MG63 (cell line): ENCODE results near the gene GGA1. TPM values are rescaled to one million over a fixed set of nuclear protein-coding genes. Genes with fewer than 3 reads are reported as not detected.

ENCODE experiments used
- DNase-seq: peaks from one replicate; pipeline ENCODE4 v3.0.0-alpha.2; 2020
- H3K27me3 ChIP-seq: fragments of 250-450 bp; sonication (Bioruptor Pico); 2 replicates; pipeline ENCODE4 v1.5.1; 2020; ENCODE audit warnings: mild to moderate bottlenecking, moderate library complexity
- H3K36me3 ChIP-seq: fragments of 250-450 bp; sonication (Bioruptor Pico); 2 replicates; pipeline ENCODE4 v1.5.1; 2020; ENCODE audit warnings: mild to moderate bottlenecking, moderate library complexity
- H3K4me3 ChIP-seq: fragments of 250-450 bp; sonication (Bioruptor Pico); 2 replicates; pipeline ENCODE4 v1.5.1; 2020; ENCODE audit warnings: mild to moderate bottlenecking, moderate library complexity
- H3K9me3 ChIP-seq: fragments of 250-450 bp; sonication (Bioruptor Pico); 2 replicates; pipeline ENCODE4 v1.5.1; 2020; ENCODE audit warnings: mild to moderate bottlenecking, moderate library complexity
- total RNA-seq: library from RNA; depleted of rRNA; stranded (reverse); fragments of >200 nt; shearing (Covaris generic); gene quantifications from 2 replicates; pipeline ENCODE4 v1.2.3, GENCODE V29; 2014; ENCODE audit warnings: low replicate concordance

GGA1 gene
- total RNA-seq, 1 experiment from 2014 or later, result 33.2 TPM

DNA sequence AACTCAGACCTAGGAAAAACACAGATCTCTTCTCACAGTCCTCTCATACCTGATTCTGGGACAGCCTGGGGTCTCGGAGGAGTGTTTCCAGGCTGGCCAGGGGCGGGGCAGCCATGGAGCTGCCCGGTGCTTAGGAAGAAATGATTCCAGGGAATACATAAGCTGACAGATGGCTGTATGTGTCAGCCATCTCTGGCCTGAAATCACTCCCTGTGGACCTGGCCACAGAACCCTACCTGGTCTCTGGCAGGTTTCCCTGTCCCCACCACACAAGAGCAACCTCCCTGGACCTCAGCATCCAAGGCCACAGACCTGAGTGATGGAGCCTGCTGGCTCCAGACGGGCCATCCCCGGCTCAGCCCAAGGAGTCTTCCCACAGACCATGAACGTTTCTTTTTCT, 10.0 kb downstream of the GGA1 start:
- no peak overlapping the region for H3K4me3 ChIP-seq
- no peaks in the 10 kb centered on the region for H3K9me3 ChIP-seq
- no peak for DNase-seq
- H3K36me3 ChIP-seq, result peaks cover 21% of the 10 kb centered on the region
- no peaks in the 10 kb centered on the region for H3K27me3 ChIP-seq

DNA sequence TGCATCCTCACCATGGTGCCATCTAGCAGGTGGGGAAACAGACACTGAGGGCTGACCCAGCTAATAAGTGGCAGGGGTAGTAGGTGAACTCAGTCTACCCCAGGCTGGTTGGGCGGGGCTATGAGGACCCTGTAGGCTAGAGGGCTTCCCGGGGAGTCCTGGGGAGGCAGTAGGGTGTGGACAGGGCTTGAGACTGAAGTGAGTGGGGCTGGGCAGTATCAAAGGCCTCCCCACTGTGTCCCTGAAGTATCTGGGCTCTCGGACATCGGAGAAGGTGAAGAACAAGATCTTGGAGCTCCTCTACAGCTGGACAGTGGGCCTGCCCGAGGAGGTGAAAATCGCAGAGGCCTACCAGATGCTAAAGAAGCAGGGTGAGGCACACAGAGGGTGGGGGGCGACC, 11.4 kb downstream of the GGA1 start:
- H3K4me3 ChIP-seq, result no peak overlapping the region
- H3K36me3 ChIP-seq, result peaks cover 20% of the 10 kb centered on the region
- H3K27me3 ChIP-seq, result no peaks in the 10 kb centered on the region
- H3K9me3 ChIP-seq, result no peaks in the 10 kb centered on the region
- no peak for DNase-seq

DNA sequence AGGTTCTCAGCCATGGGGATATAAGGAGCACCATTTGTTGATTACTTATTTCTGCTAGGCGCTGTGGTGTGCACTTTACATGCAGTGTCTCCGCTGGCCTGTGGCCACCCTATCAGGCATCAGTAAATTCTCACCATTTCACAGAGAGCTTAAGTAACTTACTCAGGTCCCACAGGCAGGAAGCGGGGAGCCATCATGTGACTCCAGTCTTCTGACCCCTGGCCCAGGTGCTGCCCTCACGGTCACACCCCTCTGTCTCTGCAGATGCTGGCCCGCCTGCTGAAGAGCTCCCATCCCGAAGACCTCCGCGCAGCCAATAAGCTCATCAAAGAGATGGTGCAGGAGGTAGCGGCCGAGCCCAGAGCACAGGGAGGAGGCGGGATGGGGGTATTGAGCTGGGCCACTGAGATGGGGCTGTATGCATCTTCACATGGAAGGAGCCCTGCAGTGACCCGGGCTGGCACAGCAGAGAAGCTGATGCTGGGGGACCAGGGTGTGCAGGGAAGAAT, 12.8 kb downstream of the GGA1 start:
- Histone ChIP-seq H3K4me3 (no peak overlapping the region), H3K27me3 (no peaks in the 10 kb centered on the region), H3K36me3 (peaks cover 14% of the 10 kb centered on the region), H3K9me3 (no peaks in the 10 kb centered on the region)
- DNase-seq, result no peak

DNA sequence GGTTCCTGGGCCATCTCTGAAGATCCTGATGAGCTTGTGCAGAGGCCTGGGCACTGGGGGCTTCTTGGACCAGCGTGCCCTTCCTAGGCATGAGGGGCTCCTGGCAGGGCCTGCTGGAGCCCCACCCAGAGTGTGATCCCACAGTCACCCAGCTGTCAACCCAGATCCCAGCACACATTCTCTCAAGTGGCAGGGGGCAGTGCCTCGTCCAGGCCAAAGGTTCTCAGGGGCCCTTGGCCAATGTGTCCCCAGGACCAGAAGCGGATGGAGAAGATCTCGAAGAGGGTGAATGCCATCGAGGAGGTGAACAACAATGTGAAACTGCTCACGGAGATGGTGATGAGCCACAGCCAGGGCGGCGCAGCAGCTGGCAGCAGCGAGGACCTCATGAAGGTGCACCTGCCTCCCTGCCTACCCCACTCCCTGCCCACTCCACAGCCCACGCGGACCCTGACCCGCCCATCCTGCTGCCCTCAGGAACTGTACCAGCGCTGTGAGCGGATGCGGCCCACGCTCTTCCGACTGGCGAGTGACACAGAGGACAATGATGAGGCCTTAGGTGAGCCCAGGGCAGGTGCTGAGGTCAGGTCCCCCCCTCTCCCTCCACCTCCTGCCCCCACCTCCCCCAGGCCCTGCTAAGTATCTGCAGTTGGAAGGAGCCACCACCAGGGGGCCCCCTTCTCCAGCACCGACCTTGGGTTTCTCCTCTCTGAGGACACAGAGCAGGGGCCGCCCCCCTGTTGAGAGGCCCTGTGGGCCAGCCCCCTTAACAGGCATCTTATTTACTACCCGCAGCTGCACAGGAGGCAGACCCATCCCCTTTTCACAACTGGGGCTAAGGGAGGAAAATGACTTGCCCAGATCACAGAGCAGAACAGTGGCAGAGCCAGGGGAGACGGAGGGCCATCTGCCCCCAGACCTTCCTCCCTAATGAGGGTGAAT, 14.7 kb downstream of the GGA1 start:
- no peak overlapping the region for H3K4me3 ChIP-seq
- H3K36me3 ChIP-seq, result peaks cover 16% of the 10 kb centered on the region
- H3K27me3 ChIP-seq, result no peaks in the 10 kb centered on the region
- no peaks in the 10 kb centered on the region for H3K9me3 ChIP-seq
- peak; percentile 49 for DNase-seq

DNA sequence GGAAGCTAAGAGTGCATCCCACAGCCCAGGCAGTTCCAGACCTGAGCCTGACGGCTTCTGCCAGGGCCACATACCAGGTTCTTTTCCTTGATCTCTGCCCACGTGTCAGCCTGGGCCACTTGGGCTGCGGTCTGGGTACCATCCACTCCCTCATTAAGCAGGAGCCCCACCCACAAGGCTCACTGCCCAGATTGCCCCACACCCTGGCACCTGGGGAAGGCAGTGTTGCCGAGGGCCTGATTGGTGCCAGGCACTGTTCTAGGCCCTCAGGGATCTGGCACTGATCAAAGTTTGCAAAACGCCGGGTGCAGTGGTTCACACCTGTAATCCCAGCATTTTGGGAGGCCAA, 15.4 kb downstream of the GGA1 start:
- no peak overlapping the region for H3K4me3 ChIP-seq
- H3K27me3 ChIP-seq, result no peaks in the 10 kb centered on the region
- H3K9me3 ChIP-seq, result no peaks in the 10 kb centered on the region
- DNase-seq, result no peak
- peaks cover 11% of the 10 kb centered on the region for H3K36me3 ChIP-seq

DNA sequence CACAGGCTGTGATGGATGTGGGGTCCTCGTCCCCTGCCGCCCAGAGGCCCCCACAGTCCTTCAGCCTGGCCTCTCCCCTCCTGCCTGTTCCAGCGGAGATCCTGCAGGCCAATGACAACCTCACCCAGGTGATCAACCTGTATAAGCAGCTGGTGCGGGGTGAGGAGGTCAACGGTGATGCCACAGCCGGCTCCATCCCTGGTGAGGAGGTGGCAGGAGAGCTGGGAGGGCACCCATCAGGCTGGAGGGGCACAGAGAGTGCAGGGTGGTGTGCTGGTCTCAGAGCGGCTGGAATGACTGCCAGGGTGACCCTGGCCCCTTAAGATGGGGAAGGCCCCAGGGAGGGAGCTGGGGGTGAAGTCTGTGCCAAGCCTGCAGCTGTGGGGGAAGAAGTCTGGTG, 16.2 kb downstream of the GGA1 start:
- no peak for DNase-seq
- Histone ChIP-seq H3K36me3 (peaks cover 11% of the 10 kb centered on the region), H3K9me3 (no peaks in the 10 kb centered on the region), H3K27me3 (no peaks in the 10 kb centered on the region), H3K4me3 (no peak overlapping the region)

DNA sequence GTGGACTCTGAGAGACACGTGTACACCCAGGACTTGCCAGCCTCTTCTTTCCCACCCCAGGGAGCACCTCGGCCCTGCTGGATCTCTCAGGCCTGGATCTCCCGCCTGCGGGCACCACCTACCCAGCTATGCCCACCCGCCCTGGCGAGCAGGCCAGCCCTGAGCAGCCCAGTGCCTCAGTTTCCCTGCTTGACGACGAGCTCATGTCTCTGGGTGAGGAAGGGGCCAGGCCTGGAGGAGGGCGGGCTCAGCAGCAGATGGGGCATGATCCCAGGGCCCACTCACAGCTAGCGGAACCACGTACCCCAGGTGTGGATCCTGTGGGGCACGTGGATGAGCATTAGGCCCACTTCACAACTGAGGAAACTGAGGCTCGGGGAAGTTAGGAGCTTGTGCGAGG, 17.1 kb downstream of the GGA1 start:
- Histone ChIP-seq H3K27me3 (no peaks in the 10 kb centered on the region), H3K9me3 (no peaks in the 10 kb centered on the region), H3K4me3 (no peak overlapping the region), H3K36me3 (peaks cover 11% of the 10 kb centered on the region)
- DNase-seq, result no peak

DNA sequence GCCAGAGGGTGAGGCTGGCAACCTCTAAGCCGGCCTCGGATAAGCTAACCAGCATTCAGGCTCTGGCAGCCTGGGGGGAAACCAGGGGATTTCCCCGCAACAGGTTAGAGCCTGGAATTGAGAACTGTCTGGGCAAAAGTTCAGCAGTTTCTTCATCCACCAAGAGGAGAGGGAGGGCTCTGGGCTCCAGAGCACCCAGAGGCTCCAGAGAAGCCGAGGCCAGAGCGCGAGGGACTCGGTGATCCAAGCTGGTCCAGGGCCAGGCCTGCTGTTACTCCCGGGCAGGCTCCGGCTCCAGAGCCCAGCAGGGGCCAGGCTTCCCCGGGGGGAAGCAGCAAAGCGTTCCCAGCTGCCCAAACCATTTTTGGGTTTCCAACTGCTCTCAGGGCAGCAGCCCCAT, 17.5 kb downstream of the GGA1 start:
- peaks cover 14% of the 10 kb centered on the region for H3K36me3 ChIP-seq
- no peaks in the 10 kb centered on the region for H3K9me3 ChIP-seq
- no peaks in the 10 kb centered on the region for H3K27me3 ChIP-seq
- H3K4me3 ChIP-seq, result no peak overlapping the region
- DNase-seq, result peak; percentile 94

DNA sequence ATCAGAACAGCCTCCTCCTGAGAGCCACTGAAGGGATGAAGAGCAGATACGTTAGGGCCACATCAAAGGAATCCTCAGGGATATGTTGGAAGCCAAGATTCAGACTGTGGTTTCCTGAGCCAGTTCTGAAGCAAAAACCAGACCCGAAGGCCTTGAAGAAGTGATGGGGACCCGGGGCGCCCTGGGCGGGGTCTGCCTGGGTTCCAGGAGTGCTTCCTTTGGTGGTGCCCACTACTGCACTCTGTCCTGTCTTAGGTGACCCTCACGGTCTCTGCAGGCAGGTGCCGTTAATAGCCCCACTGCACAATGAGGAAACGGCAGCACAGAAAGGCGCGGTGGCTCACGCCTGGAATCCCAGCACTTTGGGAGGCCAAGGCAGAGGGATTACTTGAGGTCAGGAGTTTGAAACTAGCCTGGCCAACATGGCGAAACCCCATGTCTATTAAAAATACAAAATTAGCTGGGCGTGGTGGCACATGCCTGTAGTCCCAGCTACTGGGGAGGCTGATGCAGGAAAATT, 18.0 kb downstream of the GGA1 start:
- Histone ChIP-seq H3K27me3 (no peaks in the 10 kb centered on the region), H3K36me3 (peaks cover 16% of the 10 kb centered on the region), H3K9me3 (no peaks in the 10 kb centered on the region), H3K4me3 (no peak overlapping the region)
- DNase-seq, result no peak

DNA sequence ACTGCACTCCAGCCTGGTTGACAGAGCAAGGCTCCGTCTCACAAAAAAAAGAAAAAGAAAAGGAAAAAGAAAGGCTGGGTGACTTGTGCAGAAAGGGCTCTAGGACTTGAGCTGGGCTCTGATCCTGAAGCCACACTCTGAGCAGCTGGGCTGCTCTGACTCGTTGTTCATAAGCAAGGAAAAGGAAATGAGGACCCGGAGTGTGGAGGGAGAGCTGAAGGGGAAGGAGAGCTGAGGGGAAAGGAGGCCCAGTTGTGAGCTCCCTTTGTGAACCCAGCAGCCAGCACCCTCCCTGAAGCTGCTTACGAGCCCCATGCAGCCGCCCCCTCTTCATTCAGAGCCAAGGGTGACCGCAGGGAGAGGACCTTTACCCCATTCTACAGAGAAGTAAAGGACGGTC, 18.5 kb downstream of the GGA1 start:
- H3K4me3 ChIP-seq, result no peak overlapping the region
- peaks cover 16% of the 10 kb centered on the region for H3K36me3 ChIP-seq
- DNase-seq, result no peak
- no peaks in the 10 kb centered on the region for H3K9me3 ChIP-seq
- no peaks in the 10 kb centered on the region for H3K27me3 ChIP-seq

DNA sequence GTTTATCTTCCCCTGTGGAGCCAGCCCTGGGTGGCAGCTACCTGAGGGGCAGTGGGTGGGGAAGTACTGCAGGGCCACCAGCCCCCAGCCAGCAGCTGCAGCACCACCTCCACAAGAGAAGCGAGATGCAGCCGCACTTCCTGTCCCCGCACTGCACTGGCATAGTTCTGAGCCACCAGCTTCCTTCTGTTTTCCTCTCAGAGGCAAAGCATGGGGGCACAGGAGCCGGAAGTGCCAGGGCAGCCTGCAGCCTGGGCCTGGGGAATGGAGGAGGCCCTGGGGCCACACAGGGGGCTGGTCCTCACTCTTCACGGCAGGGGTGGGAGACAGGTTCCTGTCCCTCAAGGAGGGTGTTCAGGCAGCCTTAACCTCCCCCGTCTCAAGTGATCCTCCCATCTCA, 18.9 kb downstream of the GGA1 start:
- Histone ChIP-seq H3K9me3 (no peaks in the 10 kb centered on the region), H3K27me3 (no peaks in the 10 kb centered on the region), H3K4me3 (no peak overlapping the region), H3K36me3 (peaks cover 16% of the 10 kb centered on the region)
- no peak for DNase-seq

DNA sequence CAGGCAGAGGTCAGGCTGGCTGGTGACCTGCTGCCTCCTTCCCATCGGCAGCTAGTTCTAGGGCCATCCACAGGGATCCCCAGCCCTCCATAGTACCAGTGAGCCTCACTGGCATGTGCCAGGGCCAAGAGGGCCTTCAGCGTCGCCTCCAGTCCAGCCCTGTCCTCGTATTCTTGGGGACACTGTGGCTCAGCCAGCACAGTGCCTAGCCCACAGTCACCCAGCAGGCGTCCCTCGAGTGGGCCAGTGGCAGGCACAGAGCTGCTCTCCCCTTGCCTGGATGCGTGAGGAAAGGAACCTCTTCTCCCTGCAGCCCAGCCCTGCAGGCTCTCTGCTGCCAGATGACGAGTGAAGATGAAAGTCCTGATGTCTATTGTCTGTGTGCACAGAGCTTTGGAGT, 20.2 kb downstream of the GGA1 start:
- Histone ChIP-seq H3K4me3 (no peak overlapping the region), H3K9me3 (no peaks in the 10 kb centered on the region), H3K27me3 (no peaks in the 10 kb centered on the region), H3K36me3 (peaks cover 14% of the 10 kb centered on the region)
- no peak for DNase-seq

DNA sequence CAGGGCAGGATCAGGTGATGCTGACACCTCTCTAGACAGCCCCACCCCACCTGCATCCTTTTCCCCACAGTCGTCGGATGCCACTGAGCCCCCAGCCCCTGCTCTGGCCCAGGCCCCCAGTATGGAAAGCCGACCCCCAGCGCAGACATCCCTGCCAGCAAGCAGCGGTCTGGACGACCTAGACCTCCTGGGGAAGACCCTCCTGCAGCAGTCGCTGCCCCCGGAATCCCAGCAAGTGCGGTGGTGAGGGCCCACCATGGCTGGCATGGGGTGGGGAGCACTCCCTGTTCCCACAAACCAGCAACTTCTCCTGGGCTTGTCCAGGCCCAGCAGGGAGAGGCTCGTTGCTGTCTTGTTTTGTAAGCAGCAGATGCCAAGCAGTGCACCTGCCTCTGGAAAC, 21.3 kb downstream of the GGA1 start:
- Histone ChIP-seq H3K4me3 (no peak overlapping the region), H3K27me3 (no peaks in the 10 kb centered on the region), H3K36me3 (peaks cover 11% of the 10 kb centered on the region), H3K9me3 (no peaks in the 10 kb centered on the region)
- DNase-seq, result no peak

DNA sequence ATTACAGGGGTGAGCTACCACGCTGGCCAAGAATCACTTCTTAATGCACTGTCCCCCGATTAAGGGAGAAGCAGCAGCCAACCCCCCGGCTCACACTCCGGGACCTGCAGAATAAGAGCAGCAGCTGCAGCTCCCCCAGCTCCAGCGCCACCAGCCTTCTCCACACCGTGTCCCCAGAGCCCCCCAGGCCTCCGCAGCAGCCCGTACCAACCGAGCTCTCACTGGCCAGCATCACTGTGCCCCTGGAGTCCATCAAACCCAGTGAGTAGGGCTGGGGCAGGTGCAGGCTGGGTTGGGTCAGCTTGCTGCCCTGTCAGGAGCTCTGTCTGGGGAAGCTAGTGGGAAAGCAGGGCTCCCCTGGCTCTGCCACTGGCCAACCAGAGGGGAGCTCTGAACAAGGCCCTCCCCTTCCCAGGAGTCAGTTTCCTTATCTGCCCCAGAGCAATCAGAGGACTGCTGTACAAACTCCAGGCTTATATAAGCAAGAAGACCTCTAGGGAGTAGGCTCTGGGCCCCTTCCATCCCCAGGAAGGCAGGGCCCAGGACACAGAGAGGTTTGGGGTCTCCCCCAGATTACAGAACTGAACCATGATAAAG, 22.3 kb downstream of the GGA1 start:
- Histone ChIP-seq H3K36me3 (peaks cover 11% of the 10 kb centered on the region), H3K4me3 (no peak overlapping the region), H3K27me3 (no peaks in the 10 kb centered on the region), H3K9me3 (no peaks in the 10 kb centered on the region)
- DNase-seq, result no peak

DNA sequence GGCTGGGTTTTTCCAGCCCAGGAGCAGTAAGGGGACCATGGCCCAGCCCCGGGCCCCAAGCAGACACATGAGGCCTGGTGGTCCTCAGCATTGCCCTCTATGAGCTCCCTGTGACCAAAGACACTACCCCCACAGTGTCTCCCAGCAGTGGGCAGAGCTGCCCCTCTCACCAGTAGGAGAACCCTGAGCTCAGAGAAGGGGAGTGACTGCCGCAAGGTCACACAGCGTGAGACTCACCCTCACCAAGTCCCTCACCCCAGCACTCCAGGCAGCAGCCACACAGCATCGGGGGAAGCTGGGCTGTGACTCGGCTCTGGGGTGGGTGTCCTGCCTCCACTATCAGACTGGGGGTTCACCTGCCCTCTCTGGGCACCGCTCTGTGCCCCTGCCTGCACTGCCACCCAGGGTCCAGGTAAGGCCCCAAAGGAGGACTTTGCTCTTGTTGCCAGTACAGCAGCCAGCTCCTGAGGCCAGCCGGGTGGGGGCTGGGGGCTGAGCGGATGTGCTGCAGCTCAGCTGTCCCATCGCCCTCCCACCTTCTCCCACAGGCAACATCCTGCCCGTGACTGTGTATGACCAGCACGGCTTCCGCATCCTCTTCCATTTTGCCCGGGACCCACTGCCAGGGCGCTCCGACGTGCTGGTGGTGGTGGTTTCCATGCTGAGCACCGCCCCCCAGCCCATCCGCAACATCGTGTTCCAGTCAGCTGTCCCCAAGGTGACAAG, 23.0 kb downstream of the GGA1 start:
- DNase-seq, result no peak
- no peak overlapping the region for H3K4me3 ChIP-seq
- H3K36me3 ChIP-seq, result peaks cover 11% of the 10 kb centered on the region
- no peaks in the 10 kb centered on the region for H3K27me3 ChIP-seq
- no peaks in the 10 kb centered on the region for H3K9me3 ChIP-seq

DNA sequence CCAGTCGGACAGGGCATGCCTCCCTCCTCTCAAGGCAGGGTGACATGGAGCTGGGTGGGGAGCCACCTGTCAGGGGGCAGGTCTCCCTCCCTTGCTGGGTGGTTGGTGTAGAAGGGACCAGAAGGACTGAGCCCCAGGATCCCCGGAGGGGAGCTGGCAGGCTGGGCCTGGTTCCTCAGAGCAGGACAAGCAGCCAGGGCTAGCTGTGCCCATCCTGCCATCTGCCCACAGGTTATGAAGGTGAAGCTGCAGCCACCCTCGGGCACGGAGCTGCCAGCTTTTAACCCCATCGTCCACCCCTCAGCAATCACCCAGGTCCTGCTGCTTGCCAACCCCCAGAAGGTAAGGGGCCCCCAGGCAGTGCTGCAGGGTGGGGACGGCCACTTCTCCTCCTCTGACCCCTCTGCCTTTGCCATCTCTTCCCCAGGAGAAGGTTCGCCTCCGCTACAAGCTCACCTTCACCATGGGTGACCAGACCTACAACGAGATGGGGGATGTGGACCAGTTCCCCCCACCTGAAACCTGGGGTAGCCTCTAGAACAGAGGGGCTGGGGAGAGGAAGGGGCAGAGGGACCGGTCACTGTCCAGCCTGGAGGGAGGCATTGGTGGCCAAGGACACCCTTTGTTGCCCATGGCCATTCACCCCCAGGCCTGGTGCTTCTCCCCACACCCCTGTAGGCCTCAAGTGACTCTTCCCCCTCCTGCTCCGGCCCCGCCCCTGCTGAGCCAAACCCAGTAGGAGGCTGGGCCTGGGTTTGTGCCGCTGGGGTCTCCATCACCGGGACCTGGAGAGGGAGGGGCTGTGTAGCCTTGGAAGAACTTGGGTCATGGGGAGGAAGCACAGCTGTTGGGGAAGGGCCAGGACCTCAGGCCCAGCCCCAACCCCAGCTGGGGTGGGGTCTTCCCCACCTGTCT, 23.8 kb downstream of the GGA1 start:
- Histone ChIP-seq H3K4me3 (no peak overlapping the region), H3K36me3 (peaks cover 9% of the 10 kb centered on the region), H3K9me3 (no peaks in the 10 kb centered on the region), H3K27me3 (no peaks in the 10 kb centered on the region)
- no peak for DNase-seq
